WTC11 (cell line): ENCODE data around the gene FGD5. TPM values are rescaled to one million over a fixed set of nuclear protein-coding genes. Genes with fewer than 3 reads are reported as not detected.
A peak's percentile ranks its signal among the peaks of the same experiment; 100 is the strongest.

Experiments
- ATAC-seq: fragments of 200-7000 bp; cut with Tn5 transposase; 2 replicates; pipeline ENCODE4 v1.10.0; 2021; ENCODE audit warnings: mild to moderate bottlenecking, moderate library complexity
- CTCF ChIA-PET: fragments of 300-600 bp; sonication (Branson Sonifier 250); formaldehyde crosslinking; loops from one replicate; lab custom pipeline; 2021; ENCODE audit warnings: antibody characterized with exemption; lab: Charles Lee
- POLR2A ChIA-PET: fragments of 350-600 bp; sonication (Branson Sonifier 250); formaldehyde crosslinking; loops from one replicate; lab custom pipeline; 2021; ENCODE audit warnings: antibody characterized with exemption; lab: Charles Lee
- DNase-seq: peaks from one replicate; pipeline ENCODE4 v3.0.0; 2021; ENCODE audit warnings: low spot score
- H3K27ac Mint-ChIP-seq: 2 replicates; pipeline ENCODE4 v1.8.0; 2021; ENCODE audit warnings: mixed read lengths
- H3K27me3 Mint-ChIP-seq: 2 replicates; pipeline ENCODE4 v1.8.0; 2021; ENCODE audit warnings: low read depth, mild to moderate bottlenecking, moderate library complexity, mixed read lengths
- H3K36me3 Mint-ChIP-seq: 2 replicates; pipeline ENCODE4 v1.8.0; 2021; ENCODE audit warnings: mixed read lengths
- H3K4me1 Mint-ChIP-seq: 2 replicates; pipeline ENCODE4 v1.8.0; 2022; ENCODE audit warnings: mixed read lengths
- H3K4me3 Mint-ChIP-seq: 2 replicates; pipeline ENCODE4 v1.8.0; 2021; ENCODE audit warnings: mild to moderate bottlenecking, moderate library complexity, mixed read lengths
- H3K9me3 Mint-ChIP-seq: 2 replicates; pipeline ENCODE4 v1.8.0; 2021; ENCODE audit warnings: mixed read lengths
- E2F1 ChIP-seq: sonication (generic); formaldehyde crosslinking; IDR thresholded peaks from 2 replicates; pipeline ENCODE4 v1.8.0; 2022; ENCODE audit warnings: mild to moderate bottlenecking, missing genetic modification reagents
- ELF4 ChIP-seq: sonication (generic); formaldehyde crosslinking; IDR thresholded peaks from 2 replicates; pipeline ENCODE4 v1.8.1; 2022; ENCODE audit warnings: low read depth, mild to moderate bottlenecking, moderate library complexity, missing genetic modification reagents
- EMX1 ChIP-seq: fragments of 250-450 bp; sonication (Bioruptor Pico); IDR thresholded peaks from 2 replicates; pipeline ENCODE4 v1.8.0; 2021; ENCODE audit warnings: mild to moderate bottlenecking
- FOXK1 ChIP-seq: sonication (generic); formaldehyde crosslinking; IDR thresholded peaks from 2 replicates; pipeline ENCODE4 v1.8.0; 2022; ENCODE audit warnings: mild to moderate bottlenecking, moderate library complexity, missing genetic modification reagents
- HMGXB4 ChIP-seq: sonication (generic); formaldehyde crosslinking; IDR thresholded peaks from 2 replicates; pipeline ENCODE4 v1.8.1; 2023; ENCODE audit warnings: mild to moderate bottlenecking, moderate library complexity, missing genetic modification reagents
- JAZF1 ChIP-seq: fragments of 250-450 bp; sonication (Bioruptor Pico); IDR thresholded peaks from 2 replicates; pipeline ENCODE4 v1.9.0; 2021; ENCODE audit warnings: moderate library complexity, mild to moderate bottlenecking, inconsistent platforms
- NFE2L1 ChIP-seq: sonication (generic); formaldehyde crosslinking; IDR thresholded peaks from 2 replicates; pipeline ENCODE4 v1.8.1; 2023; ENCODE audit warnings: missing genetic modification reagents
- NR3C1 ChIP-seq: sonication (generic); formaldehyde crosslinking; conservative IDR thresholded peaks from 2 replicates; pipeline ENCODE4 v1.8.1; 2023; ENCODE audit warnings: low read depth, mild to moderate bottlenecking, missing genetic modification reagents
- SMAD3 ChIP-seq: sonication (generic); formaldehyde crosslinking; IDR thresholded peaks from 2 replicates; pipeline ENCODE4 v1.8.0; 2022; ENCODE audit warnings: missing genetic modification reagents, mild to moderate bottlenecking, borderline replicate concordance
- TCF7 ChIP-seq: sonication (generic); formaldehyde crosslinking; IDR thresholded peaks from 2 replicates; pipeline ENCODE4 v1.8.0; 2022; ENCODE audit warnings: mild to moderate bottlenecking, low read depth, missing genetic modification reagents, moderate library complexity
- ZBTB43 ChIP-seq: sonication (generic); formaldehyde crosslinking; IDR thresholded peaks from 2 replicates; pipeline ENCODE4 v1.8.1; 2023; ENCODE audit warnings: mild to moderate bottlenecking, missing genetic modification reagents
- ZMAT4 ChIP-seq: fragments of 250-450 bp; sonication (Bioruptor Pico); IDR thresholded peaks from 2 replicates; pipeline ENCODE4 v1.9.0; 2021; ENCODE audit warnings: mild to moderate bottlenecking
- ZNF219 ChIP-seq: sonication (generic); formaldehyde crosslinking; IDR thresholded peaks from 2 replicates; pipeline ENCODE4 v1.8.0; 2023; ENCODE audit warnings: missing genetic modification reagents, mild to moderate bottlenecking, borderline replicate concordance
- total RNA-seq: library from RNA; stranded (reverse); gene quantifications from 3 replicates; pipeline ENCODE4 v1.2.3, GENCODE V29; 2021
- TF ChIP-seq, protein P1 (sequence below): sonication (generic); formaldehyde crosslinking; conservative IDR thresholded peaks from 2 replicates; pipeline ENCODE4 v1.8.1; 2023; ENCODE audit warnings: mild to moderate bottlenecking, low read depth, missing genetic modification reagents, moderate library complexity
- TF ChIP-seq, protein P2 (sequence below): sonication (generic); formaldehyde crosslinking; IDR thresholded peaks from 2 replicates; pipeline ENCODE4 v1.8.1; 2022; ENCODE audit warnings: low read depth, mild to moderate bottlenecking, moderate library complexity, missing genetic modification reagents, borderline replicate concordance
- TF ChIP-seq, protein P3 (sequence below): sonication (generic); formaldehyde crosslinking; IDR thresholded peaks from 2 replicates; pipeline ENCODE4 v1.8.1; 2023; ENCODE audit warnings: mild to moderate bottlenecking, missing genetic modification reagents, moderate library complexity

FGD5 gene
- total RNA-seq, 1 experiment from 2014 or later: 18.3 TPM

GRCh38 chr3:14811684-14812083 lies 7.1 kb upstream of the FGD5 start:
- no peak for ATAC-seq
- DNase-seq: no peak
- H3K4me1 Mint-ChIP-seq: peaks cover 39% of the 10 kb centered on the region
- peak overlapping the region; percentile 93 for H3K4me3 Mint-ChIP-seq
- ChIA-PET POLR2A (interaction anchor here (1.0 kb wide), 1 partner anchor 109 kb away, joined by 3 read pairs; no protein-coding TSS in a partner anchor), CTCF (interaction anchor here (0.7 to 1.5 kb wide), 9 partner anchors 12 to 110 kb away, joined by 3 to 5 read pairs (median 3); no protein-coding TSS in a partner anchor)
- H3K27ac Mint-ChIP-seq: no peak overlapping the region
- no peaks in the 10 kb centered on the region for H3K36me3 Mint-ChIP-seq
- peaks cover 49% of the 10 kb centered on the region for H3K27me3 Mint-ChIP-seq
- TF ChIP-seq, protein P1, sequence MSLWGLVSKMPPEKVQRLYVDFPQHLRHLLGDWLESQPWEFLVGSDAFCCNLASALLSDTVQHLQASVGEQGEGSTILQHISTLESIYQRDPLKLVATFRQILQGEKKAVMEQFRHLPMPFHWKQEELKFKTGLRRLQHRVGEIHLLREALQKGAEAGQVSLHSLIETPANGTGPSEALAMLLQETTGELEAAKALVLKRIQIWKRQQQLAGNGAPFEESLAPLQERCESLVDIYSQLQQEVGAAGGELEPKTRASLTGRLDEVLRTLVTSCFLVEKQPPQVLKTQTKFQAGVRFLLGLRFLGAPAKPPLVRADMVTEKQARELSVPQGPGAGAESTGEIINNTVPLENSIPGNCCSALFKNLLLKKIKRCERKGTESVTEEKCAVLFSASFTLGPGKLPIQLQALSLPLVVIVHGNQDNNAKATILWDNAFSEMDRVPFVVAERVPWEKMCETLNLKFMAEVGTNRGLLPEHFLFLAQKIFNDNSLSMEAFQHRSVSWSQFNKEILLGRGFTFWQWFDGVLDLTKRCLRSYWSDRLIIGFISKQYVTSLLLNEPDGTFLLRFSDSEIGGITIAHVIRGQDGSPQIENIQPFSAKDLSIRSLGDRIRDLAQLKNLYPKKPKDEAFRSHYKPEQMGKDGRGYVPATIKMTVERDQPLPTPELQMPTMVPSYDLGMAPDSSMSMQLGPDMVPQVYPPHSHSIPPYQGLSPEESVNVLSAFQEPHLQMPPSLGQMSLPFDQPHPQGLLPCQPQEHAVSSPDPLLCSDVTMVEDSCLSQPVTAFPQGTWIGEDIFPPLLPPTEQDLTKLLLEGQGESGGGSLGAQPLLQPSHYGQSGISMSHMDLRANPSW (CRISPR knock-in tag): no peak
- TF ChIP-seq NFE2L1 (CRISPR knock-in tag) (no peak), ZNF219 (no peak), ZBTB43 (no peak), JAZF1 (CRISPR knock-in tag) (no peak), SMAD3 (CRISPR knock-in tag) (no peak), FOXK1 (no peak), EMX1 (no peak), HMGXB4 (CRISPR knock-in tag) (no peak), ZMAT4 (CRISPR knock-in tag) (no peak), TCF7 (no peak), ELF4 (CRISPR knock-in tag) (no peak), E2F1 (CRISPR knock-in tag) (no peak), NR3C1 (CRISPR knock-in tag) (no peak)
- TF ChIP-seq, protein P2, sequence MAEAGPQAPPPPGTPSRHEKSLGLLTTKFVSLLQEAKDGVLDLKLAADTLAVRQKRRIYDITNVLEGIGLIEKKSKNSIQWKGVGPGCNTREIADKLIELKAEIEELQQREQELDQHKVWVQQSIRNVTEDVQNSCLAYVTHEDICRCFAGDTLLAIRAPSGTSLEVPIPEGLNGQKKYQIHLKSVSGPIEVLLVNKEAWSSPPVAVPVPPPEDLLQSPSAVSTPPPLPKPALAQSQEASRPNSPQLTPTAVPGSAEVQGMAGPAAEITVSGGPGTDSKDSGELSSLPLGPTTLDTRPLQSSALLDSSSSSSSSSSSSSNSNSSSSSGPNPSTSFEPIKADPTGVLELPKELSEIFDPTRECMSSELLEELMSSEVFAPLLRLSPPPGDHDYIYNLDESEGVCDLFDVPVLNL: no peak
- TF ChIP-seq, protein P3, sequence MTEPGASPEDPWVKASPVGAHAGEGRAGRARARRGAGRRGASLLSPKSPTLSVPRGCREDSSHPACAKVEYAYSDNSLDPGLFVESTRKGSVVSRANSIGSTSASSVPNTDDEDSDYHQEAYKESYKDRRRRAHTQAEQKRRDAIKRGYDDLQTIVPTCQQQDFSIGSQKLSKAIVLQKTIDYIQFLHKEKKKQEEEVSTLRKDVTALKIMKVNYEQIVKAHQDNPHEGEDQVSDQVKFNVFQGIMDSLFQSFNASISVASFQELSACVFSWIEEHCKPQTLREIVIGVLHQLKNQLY (CRISPR knock-in tag): no peak
- no peaks in the 10 kb centered on the region for H3K9me3 Mint-ChIP-seq
